Transverse colon (tissue), 4 donors: ENCODE measurements around the gene PLD5.
"Not testable (repeated sequence)": the region's sequence is repeated elsewhere in the genome, so short reads cannot be mapped to it uniquely, and the experiment has no call there.

Experiments used
- EP300 ChIP-seq: sonication (generic); formaldehyde crosslinking; IDR thresholded peaks from one replicate; pipeline ENCODE4 v1.6.1; 2017; ENCODE audit warnings: antibody characterized with exemption, low read depth
- POLR2AphosphoS5 ChIP-seq, 3 donors: sonication (generic); formaldehyde crosslinking; IDR thresholded peaks; one replicate each; pipeline ENCODE4 v1.6.1; 2016; ENCODE audit warnings: antibody characterized with exemption in 3 of 3
- TF ChIP-seq, protein P1 (sequence below), 5 experiments: fragments of 200-600 bp in 3 of 5; fragments of 450-650 bp in 2 of 5; sonication (generic) in 3 of 5; IDR thresholded peaks; 1 replicate in 2 of 5; 2 replicates in 3 of 5; pipeline ENCODE4 v1.5.1; 2016 to 2017; ENCODE audit warnings: antibody characterized with exemption in 5 of 5, inconsistent platforms in 3 of 5, mild to moderate bottlenecking in 2 of 5, moderate library complexity in 1 of 5

DNA sequence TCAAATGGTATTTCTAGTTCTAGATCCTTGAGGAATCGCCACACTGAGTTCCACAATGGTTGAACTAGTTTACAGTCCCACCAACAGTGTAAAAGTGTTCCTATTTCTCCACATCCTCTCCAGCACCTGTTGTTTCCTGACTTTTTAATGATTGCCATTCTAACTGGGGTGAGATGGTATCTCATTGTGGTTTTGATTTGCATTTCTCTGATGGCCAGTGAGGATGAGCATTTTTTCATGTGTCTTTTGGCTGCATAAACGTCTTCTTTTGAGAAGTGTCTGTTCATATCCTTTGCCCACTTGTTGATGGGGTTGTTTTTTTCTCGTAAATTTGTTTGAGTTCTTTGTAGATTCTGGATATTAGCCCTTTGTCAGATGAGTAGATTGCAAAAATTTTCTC is 427.2 kb downstream of the PLD5 start:
- TF ChIP-seq POLR2AphosphoS5 (IDR thresholded peaks at IDR 0.05); EP300: not testable (repeated sequence)
- TF ChIP-seq, protein P1, sequence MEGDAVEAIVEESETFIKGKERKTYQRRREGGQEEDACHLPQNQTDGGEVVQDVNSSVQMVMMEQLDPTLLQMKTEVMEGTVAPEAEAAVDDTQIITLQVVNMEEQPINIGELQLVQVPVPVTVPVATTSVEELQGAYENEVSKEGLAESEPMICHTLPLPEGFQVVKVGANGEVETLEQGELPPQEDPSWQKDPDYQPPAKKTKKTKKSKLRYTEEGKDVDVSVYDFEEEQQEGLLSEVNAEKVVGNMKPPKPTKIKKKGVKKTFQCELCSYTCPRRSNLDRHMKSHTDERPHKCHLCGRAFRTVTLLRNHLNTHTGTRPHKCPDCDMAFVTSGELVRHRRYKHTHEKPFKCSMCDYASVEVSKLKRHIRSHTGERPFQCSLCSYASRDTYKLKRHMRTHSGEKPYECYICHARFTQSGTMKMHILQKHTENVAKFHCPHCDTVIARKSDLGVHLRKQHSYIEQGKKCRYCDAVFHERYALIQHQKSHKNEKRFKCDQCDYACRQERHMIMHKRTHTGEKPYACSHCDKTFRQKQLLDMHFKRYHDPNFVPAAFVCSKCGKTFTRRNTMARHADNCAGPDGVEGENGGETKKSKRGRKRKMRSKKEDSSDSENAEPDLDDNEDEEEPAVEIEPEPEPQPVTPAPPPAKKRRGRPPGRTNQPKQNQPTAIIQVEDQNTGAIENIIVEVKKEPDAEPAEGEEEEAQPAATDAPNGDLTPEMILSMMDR (IDR thresholded peaks at IDR 0.05), result not testable (repeated sequence)
